Dermis microvascular lymphatic vessel endothelial cell (primary cell): ENCODE results near the gene C15orf62. TPM values are rescaled to one million over a fixed set of nuclear protein-coding genes. Genes with fewer than 3 reads are reported as not detected.

Experiments
- DNase-seq, 2 donors: peaks; one replicate each; pipeline versions ENCODE4 v3.0.0 to v3.0.0-alpha.2; 2010; ENCODE audit warnings: low read depth in 2 of 2
- total RNA-seq: library from RNA; depleted of rRNA; stranded (reverse); fragments of >200 nt; gene quantifications from 2 replicates; pipeline ENCODE4 v1.2.1, GENCODE V29; 2014

Gene C15orf62
- 0.13 and 0.39 TPM in 2 replicates for total RNA-seq

- peak in 1 of 2 donors; percentile 84 for DNase-seq
Measured at GRCh38 chr15:40769274-40770146, at the start of gene C15orf62. TSS of gene C15orf62 (plus strand) at chr15:40769980. CDS start at chr15:40770496, 516 bp downstream.

GRCh38 chr15:40721701-40722100 lies 48.1 kb upstream of the C15orf62 start:
- peak; percentile 89 to 90 for DNase-seq

GRCh38 chr15:40722354-40722753 lies 47.4 kb upstream of the C15orf62 start:
- no peak for DNase-seq

- DNase-seq: no peak
Measured at GRCh38 chr15:40722934-40723333, 46.8 kb upstream of the C15orf62 start.

- DNase-seq: no peak
Measured at GRCh38 chr15:40723919-40724318, 45.9 kb upstream of the C15orf62 start.

- DNase-seq: peak; percentile 34 to 86
Measured at GRCh38 chr15:40731034-40731433, 38.7 kb upstream of the C15orf62 start.

GRCh38 chr15:40736575-40736974 lies 33.2 kb upstream of the C15orf62 start:
- DNase-seq: no peak

- DNase-seq: peak in 1 of 2 donors; percentile 53
Measured at GRCh38 chr15:40737048-40737447, 32.7 kb upstream of the C15orf62 start.

- no peak for DNase-seq
Measured at GRCh38 chr15:40739047-40739446, 30.7 kb upstream of the C15orf62 start.

GRCh38 chr15:40739854-40740253 lies 29.9 kb upstream of the C15orf62 start:
- no peak for DNase-seq

- DNase-seq: no peak
Measured at GRCh38 chr15:40743485-40743901, 26.3 kb upstream of the C15orf62 start.

- no peak for DNase-seq
Measured at GRCh38 chr15:40743921-40744814, 25.6 kb upstream of the C15orf62 start.

- DNase-seq: no peak
Measured at GRCh38 chr15:40744815-40745152, 25.0 kb upstream of the C15orf62 start.

GRCh38 chr15:40746916-40747418 lies 22.8 kb upstream of the C15orf62 start:
- no peak for DNase-seq

GRCh38 chr15:40747685-40748631 lies 21.8 kb upstream of the C15orf62 start:
- DNase-seq: no peak

GRCh38 chr15:40749151-40749630 lies 20.6 kb upstream of the C15orf62 start:
- no peak for DNase-seq

GRCh38 chr15:40750885-40751284 lies 18.9 kb upstream of the C15orf62 start:
- DNase-seq: no peak

- DNase-seq: no peak
Measured at GRCh38 chr15:40751745-40752144, 18.0 kb upstream of the C15orf62 start.

- DNase-seq: no peak
Measured at GRCh38 chr15:40754574-40754882, 15.3 kb upstream of the C15orf62 start.

GRCh38 chr15:40754883-40755811 lies 14.6 kb upstream of the C15orf62 start, which contains the start of gene RMDN3:
TSS of gene RMDN3 (minus strand) at chr15:40755254. CDS start at chr15:40754783, 471 bp downstream.
- peak; percentile 73 to 93 for DNase-seq
